Endothelial cell of umbilical vein (primary cell): ENCODE data around the gene SERPINA12. TPM values are rescaled to one million over a fixed set of nuclear protein-coding genes. Genes with fewer than 3 reads are reported as not detected.
"Not testable (repeated sequence)": the region's sequence is repeated elsewhere in the genome, so short reads cannot be mapped to it uniquely, and the experiment has no call there.

ENCODE experiments used
- BruUV-seq: library from RNA; stranded (reverse); fragments of 400-500 nt; replicated peaks from 2 replicates; lab custom pipeline; 2021; lab: Mats Ljungman, UMichigan
- CTCF ChIA-PET: fragments of 300-600, 350-600 bp; sonication (Branson Sonifier 250); formaldehyde crosslinking; loops from one replicate; lab custom pipeline; 2021; ENCODE audit warnings: antibody characterized with exemption, inconsistent platforms; lab: Charles Lee
- POLR2A ChIA-PET: fragments of 300-600, 350-600 bp; sonication (Branson Sonifier 250); formaldehyde crosslinking; loops from one replicate; lab custom pipeline; 2021; ENCODE audit warnings: antibody characterized with exemption, inconsistent platforms; lab: Charles Lee
- DNase-seq: peaks from one replicate; pipeline ENCODE4 v3.0.0-alpha.2; 2011; ENCODE audit warnings: low read depth, low spot score
- FAIRE-seq: peaks from 2 replicates; lab custom pipeline; 2011; peaks lifted over from hg19 to GRCh38; lab: Jason Lieb, UNC
- H2AFZ ChIP-seq: 2 replicates; pipeline ENCODE4 v1.6.0; 2012; ENCODE audit warnings: low read depth, low read length, control low read depth, inconsistent platforms
- H3K27ac ChIP-seq: 2 replicates; pipeline ENCODE4 v1.5.1; 2011; ENCODE audit warnings: low read depth, mild to moderate bottlenecking, control low read depth, low read length, moderate library complexity; ENCODE audit not compliant: insufficient read depth
- H3K27me3 ChIP-seq, 2 experiments: 2 replicates each; pipeline versions ENCODE4 v1.6.0 to v1.6.1; 2011; ENCODE audit warnings: low read length in 2 of 2, mixed read lengths in 1 of 2; ENCODE audit not compliant: control insufficient read depth in 2 of 2, insufficient read depth in 2 of 2
- H3K36me3 ChIP-seq, 2 experiments: 2 replicates in 1 of 2; 3 replicates in 1 of 2; pipeline ENCODE4 v1.5.1; 2011; ENCODE audit warnings: low read length in 2 of 2, mild to moderate bottlenecking in 1 of 2, moderate library complexity in 1 of 2; ENCODE audit not compliant: control insufficient read depth in 2 of 2, insufficient read depth in 2 of 2; ENCODE audit errors: extremely low read depth in 1 of 2
- H3K4me1 ChIP-seq: 3 replicates; pipeline ENCODE4 v1.5.1; 2011; ENCODE audit warnings: mild to moderate bottlenecking, low read length; ENCODE audit not compliant: control insufficient read depth, insufficient read depth; ENCODE audit errors: extremely low read depth
- H3K4me2 ChIP-seq: 2 replicates; pipeline ENCODE4 v1.6.1; 2011; ENCODE audit warnings: low read length, control low read depth, mixed read lengths; ENCODE audit not compliant: insufficient read depth
- H3K4me3 ChIP-seq, 3 experiments: fragments of 200-600 bp in 1 of 3; sonication (generic), shearing (Covaris generic) in 1 of 3; replicated peaks in 1 of 3; 2 replicates each; pipeline ENCODE4 v1.5.1; 2011 to 2016; ENCODE audit warnings: control low read depth in 3 of 3, low read length in 3 of 3, mild to moderate bottlenecking in 2 of 3, inconsistent platforms in 1 of 3, low read depth in 1 of 3, moderate library complexity in 1 of 3; ENCODE audit not compliant: insufficient read depth in 1 of 3
- H3K79me2 ChIP-seq: 2 replicates; pipeline ENCODE4 v1.6.0; 2012; ENCODE audit warnings: low read length, inconsistent platforms; ENCODE audit not compliant: control insufficient read depth, insufficient read depth
- H3K9ac ChIP-seq: replicated peaks from 2 replicates; pipeline ENCODE3; 2011; ENCODE audit warnings: low read length, control low read depth; ENCODE audit not compliant: insufficient read depth; ENCODE audit errors: extremely low read depth
- H3K9me1 ChIP-seq: replicated peaks from 3 replicates; pipeline ENCODE4 v1.6.0; 2011; ENCODE audit warnings: mild to moderate bottlenecking, low read length; ENCODE audit not compliant: control insufficient read depth, insufficient read depth; ENCODE audit errors: extremely low read depth
- H3K9me3 ChIP-seq: replicated peaks from 2 replicates; pipeline ENCODE4 v1.5.1; 2012; ENCODE audit warnings: low read length, inconsistent platforms; ENCODE audit not compliant: control insufficient read depth, insufficient read depth
- H4K20me1 ChIP-seq: replicated peaks from 2 replicates; pipeline ENCODE3; 2011; ENCODE audit warnings: mild to moderate bottlenecking, low read length; ENCODE audit not compliant: control insufficient read depth, insufficient read depth; ENCODE audit errors: extremely low read depth
- CTCF ChIP-seq, 2 donors: IDR thresholded peaks; 1 replicate in 1 of 2; 2 replicates in 1 of 2; pipeline ENCODE4 v1.5.1; 2011; ENCODE audit warnings: low read length in 2 of 2, mild to moderate bottlenecking in 2 of 2, moderate library complexity in 2 of 2, control low read depth in 1 of 2, inconsistent platforms in 1 of 2, low read depth in 1 of 2; ENCODE audit not compliant: insufficient read depth in 1 of 2; ENCODE audit errors: extremely low read depth in 1 of 2
- EZH2 ChIP-seq: IDR thresholded peaks from 2 replicates; pipeline ENCODE4 v1.6.1; 2012; ENCODE audit warnings: borderline replicate concordance, low read depth, mild to moderate bottlenecking, moderate library complexity, low read length, inconsistent platforms; ENCODE audit not compliant: severe bottlenecking
- FOS ChIP-seq: IDR thresholded peaks from 2 replicates; pipeline ENCODE4 v1.6.1; 2011; ENCODE audit warnings: mild to moderate bottlenecking, low read length, moderate library complexity, borderline replicate concordance; ENCODE audit not compliant: insufficient read depth
- GATA2 ChIP-seq: IDR thresholded peaks from 2 replicates; pipeline ENCODE4 v1.7.0; 2011; ENCODE audit warnings: low read depth, mild to moderate bottlenecking, moderate library complexity, mixed read lengths, low read length; ENCODE audit not compliant: insufficient read length, insufficient read depth
- JUN ChIP-seq: IDR thresholded peaks from 2 replicates; pipeline ENCODE4 v1.6.1; 2011; ENCODE audit warnings: borderline replicate concordance, low read depth; ENCODE audit not compliant: insufficient read length, insufficient read depth
- MAX ChIP-seq: IDR thresholded peaks from 2 replicates; pipeline ENCODE4 v1.6.1; 2011; ENCODE audit not compliant: insufficient read depth, insufficient read length
- MYC ChIP-seq: IDR thresholded peaks from one replicate; pipeline ENCODE4 v1.6.1; 2011; ENCODE audit warnings: mild to moderate bottlenecking, low read depth, low read length
- POLR2A ChIP-seq: IDR thresholded peaks from 2 replicates; pipeline ENCODE4 v1.6.1; 2012; ENCODE audit warnings: low read depth, mild to moderate bottlenecking, control low read depth, low read length
- POLR2AphosphoS5 ChIP-seq: IDR thresholded peaks from 2 replicates; pipeline ENCODE4 v1.6.1; 2012; ENCODE audit warnings: low read depth, mild to moderate bottlenecking, control low read depth, low read length, moderate library complexity; ENCODE audit not compliant: insufficient read depth
- dilution Hi-C: fragments of 300-500 bp; cut with MboI; formaldehyde crosslinking; loops from one replicate; pipeline ENCODE4 v1.15.0; 2019; ENCODE audit warnings: low sequenced_read_pairs; ENCODE audit not compliant: extremely low pct_ligation_motif_present
- intact Hi-C: fragments of 100-400 bp; cut with micrococcal nuclease; formaldehyde crosslinking; loops from one replicate; pipeline ENCODE4 v1.10.0; 2022
- polyA plus RNA-seq, 4 experiments: library from polyadenylated mRNA; depleted of rRNA in 3 of 4; stranded (reverse) in 3 of 4; unstranded in 1 of 4; fragments of >200 nt; gene quantifications; 2 replicates each; pipeline versions ENCODE4 v1.2.1 to v1.2.3, GENCODE V29; 2011 to 2012; ENCODE audit warnings: missing spikeins in 1 of 4
- total RNA-seq: library from RNA; stranded (reverse); gene quantifications from 2 replicates; pipeline ENCODE4 v1.2.3, GENCODE V29; 2021

Gene SERPINA12
- total and polyA plus RNA-seq, 2 donors (not counting 3 experiments of a cell fraction or from before 2014, with no cell fraction given): not detected

- Histone ChIP-seq H3K27me3 (no peaks in the 10 kb centered on the region), H3K9me1 (no peaks in the 10 kb centered on the region), H3K9ac (no peak overlapping the region), H4K20me1 (no peaks in the 10 kb centered on the region), H3K36me3 (no peaks in the 10 kb centered on the region), H3K4me3 (no peak overlapping the region), H3K4me1 (no peaks in the 10 kb centered on the region), H3K79me2 (no peaks in the 10 kb centered on the region), H2AFZ (no peak overlapping the region), H3K4me2 (no peak overlapping the region), H3K9me3 (no peaks in the 10 kb centered on the region), H3K27ac (no peak overlapping the region)
- BruUV-seq: no TSS peak
- TF ChIP-seq CTCF (IDR thresholded peaks at IDR 0.05; ENCODE audit: extremely low read depth in 1 of 2, insufficient read depth in 1 of 2, low read depth in 1 of 2, low read length in 2 of 2) (no peak), FOS (no peak), JUN (no peak), EZH2 (no peak), POLR2AphosphoS5 (no peak), MAX (no peak), GATA2 (no peak), MYC (no peak), POLR2A (no peak)
- dilution Hi-C loops (no loop called here), intact Hi-C loops (no loop called here)
- DNase-seq (no peak), FAIRE-seq (no peak)
- POLR2A ChIA-PET: no interaction called here
- CTCF ChIA-PET: no interaction called here
These were observed 5.1 kb upstream of the SERPINA12 start for GRCh38 chr14:94514351-94514750.

GRCh38 chr14:94510481-94510880, 1.2 kb upstream of the SERPINA12 start:
- FAIRE-seq, CTCF ChIA-PET, H3K36me3 ChIP-seq, H3K79me2 ChIP-seq, H3K9me3 ChIP-seq, intact Hi-C loops, DNase-seq, H3K4me1 ChIP-seq, H3K27me3 ChIP-seq, POLR2A ChIA-PET, H2AFZ ChIP-seq, dilution Hi-C loops, H3K4me2 ChIP-seq, H3K9me1 ChIP-seq, H3K4me3 ChIP-seq, BruUV-seq, H3K9ac ChIP-seq, H3K27ac ChIP-seq, H4K20me1 ChIP-seq: not testable (repeated sequence)
